Measurements from ENCODE around the gene CETN2. TPM values are rescaled to one million over a fixed set of nuclear protein-coding genes. Genes with fewer than 3 reads are reported as not detected.
"Not testable (repeated sequence)": the region's sequence is repeated elsewhere in the genome, so short reads cannot be mapped to it uniquely, and the experiment has no call there.

Gene CETN2
- total RNA-seq, 1 donor from 2014 or later, result 81.1 TPM

DNA sequence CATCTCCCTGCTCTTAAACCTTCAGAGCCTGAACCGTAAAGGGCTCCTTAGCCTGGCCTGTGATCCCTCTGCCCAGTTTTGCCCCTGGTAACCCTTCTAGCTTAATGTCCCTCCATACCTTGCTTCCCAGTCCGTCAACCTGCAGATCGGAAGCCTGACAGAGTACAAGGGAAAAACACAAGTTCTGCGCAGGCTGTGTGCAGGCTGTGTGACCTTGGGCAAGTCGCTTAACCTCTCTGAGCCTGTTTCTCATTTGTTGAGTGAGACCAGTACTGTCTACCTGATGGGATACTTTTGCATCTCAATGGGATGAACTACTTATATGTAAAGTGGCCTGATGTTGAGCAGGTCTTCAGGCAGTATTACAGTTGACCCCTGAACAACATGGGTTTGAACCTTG is 2.0 kb upstream of the CETN2 start:
- DNase-seq (ENCODE audit: low read depth), result no peak

DNA sequence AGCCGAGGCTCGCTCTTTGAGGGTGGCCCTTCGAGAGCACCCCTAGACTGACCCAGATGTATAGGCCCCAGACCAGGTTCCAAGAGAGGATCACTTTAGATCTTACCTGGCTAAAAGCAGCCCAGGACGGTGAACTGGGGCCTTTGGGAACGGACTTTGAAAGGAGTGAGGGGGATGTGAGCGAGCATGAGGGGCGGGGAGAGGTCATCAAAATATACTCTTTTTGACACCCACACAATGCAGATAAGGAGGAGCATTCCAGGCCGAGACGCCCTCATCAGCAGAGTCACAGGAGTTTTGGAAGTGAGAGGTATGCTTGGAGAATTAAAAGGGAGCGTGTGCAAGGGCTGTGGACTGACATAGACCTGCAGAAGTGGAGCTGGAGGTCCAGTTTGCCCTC is 834 bp upstream of the CETN2 start:
- DNase-seq (ENCODE audit: low read depth), result no peak

DNA sequence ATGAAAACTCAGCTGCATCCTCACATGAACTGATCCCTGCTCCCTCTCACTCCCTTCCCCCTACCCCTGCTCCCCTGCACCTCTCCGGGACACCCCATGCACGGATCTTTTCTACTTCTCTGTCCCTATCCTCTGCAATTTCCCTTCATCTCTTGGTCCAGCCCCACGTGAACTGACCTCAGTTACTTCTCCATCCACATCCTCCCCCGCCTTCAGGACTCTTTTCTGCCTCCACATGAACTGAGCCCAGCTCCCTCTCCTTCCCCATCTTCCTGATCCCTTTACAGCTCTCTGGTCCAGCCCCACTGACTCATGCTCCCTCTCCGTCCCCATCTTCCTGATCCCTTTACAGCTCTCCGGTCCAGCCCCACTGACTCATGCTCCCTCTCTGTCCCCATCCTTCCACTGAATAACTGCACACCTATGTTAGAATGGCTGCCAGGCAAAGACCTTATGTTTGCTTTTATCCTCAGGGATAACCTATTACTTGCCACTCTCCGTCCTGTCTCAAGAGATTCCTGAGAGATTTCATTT is 5.6 kb downstream of the CETN2 start:
- DNase-seq (ENCODE audit: low read depth), result no peak

DNA sequence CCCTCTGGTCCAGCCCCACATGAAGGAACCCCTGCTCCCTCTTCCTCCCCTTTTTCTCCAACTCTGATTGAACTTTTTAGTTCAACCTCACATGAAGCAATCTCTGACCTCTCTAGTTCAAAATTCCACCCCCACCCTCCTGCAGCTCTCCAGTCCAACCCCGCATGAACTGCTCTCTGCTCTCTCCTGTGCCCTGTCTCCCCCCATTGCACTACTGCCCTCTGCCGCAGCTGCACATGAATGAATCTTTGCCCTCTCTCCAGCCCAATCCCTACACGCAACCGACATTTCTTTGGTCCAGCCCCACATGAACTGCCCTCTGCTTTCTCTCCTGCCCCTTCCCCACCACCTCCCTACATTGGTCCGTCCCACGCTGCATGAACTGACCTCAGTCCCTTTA is 6.9 kb downstream of the CETN2 start:
- no peak for DNase-seq (ENCODE audit: low read depth)

DNA sequence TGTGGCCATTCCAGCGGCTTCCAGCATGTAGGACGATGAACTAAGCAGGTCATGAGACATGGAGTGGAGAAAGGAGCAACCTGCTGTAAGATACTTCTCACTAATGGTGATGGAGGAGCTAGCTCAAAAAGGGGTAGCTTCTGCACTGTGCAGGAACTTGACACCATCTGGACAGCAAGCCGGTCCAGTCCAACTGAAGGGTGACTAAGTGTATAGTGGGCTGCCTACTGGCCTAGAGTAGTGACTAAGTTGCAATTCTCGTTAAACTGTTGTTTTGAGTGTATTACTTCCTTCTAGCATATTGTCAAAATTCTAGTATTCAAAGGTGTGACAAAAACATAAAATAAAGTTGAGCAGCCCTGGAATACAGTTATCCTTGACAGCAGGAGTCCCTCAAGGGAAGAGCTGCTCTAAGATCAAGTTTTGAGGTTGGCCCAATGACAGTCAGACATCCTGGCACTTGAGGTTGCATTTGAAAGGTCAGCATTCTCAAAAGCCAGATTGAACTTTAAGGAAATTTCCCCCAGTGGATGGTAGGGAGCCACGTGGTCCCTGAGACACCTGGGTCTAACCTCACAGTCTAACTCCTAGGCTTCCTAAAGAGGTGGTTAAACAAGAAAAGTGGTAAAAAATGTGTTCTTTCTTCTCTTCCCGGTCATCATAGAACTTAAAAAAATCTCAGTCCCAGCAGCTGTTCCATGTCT is 8.0 kb downstream of the CETN2 start:
- DNase-seq (ENCODE audit: low read depth), result no peak

DNA sequence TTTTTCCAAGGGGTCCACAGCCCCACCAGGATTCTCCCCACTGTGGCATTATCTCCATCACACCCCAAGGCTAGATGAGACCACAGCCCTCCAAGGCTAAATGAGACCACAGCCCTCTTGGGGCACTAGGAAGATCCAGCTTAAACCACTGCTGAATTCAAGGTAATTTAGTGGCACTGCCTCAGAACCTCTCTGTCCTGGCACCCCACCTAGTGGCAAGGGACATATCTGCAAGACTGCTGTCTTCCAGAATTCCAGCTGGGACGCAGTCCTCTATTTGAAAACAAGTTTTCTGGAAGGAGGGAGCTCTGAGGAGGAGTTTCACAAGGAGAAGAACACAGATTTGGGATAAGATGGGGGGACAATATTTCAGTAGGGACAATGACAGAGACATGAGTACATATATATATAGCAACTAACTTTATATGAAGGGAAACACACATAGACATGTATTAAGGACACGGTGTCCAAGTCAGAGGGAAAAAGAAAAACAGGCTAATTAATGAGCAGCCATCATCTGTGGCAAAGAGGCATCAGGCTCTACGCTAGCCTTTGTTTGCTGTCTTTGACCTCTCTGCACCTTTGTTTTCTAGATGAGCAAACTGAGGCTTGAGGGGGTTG is 9.3 kb downstream of the CETN2 start:
- peak; percentile 29 for DNase-seq (ENCODE audit: low read depth)

DNA sequence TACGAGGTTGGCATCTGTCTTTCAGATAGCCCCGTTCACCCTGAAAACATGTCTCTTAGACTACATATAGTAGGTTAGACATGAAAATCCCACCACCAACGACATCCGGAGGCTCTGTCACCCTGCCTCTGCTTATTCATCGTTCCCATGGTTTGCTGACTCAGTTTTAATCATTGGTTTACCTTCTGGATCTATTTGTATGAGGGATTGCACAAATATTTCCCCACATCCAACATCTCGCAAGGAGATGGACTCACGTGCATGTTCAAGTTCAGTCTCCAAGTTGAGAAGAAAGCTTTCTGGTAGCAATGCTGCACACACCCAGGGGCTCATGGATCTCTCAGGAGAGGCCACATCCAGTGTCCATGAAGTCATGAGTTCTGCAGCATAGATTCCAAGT is 10.8 kb downstream of the CETN2 start:
- no peak for DNase-seq (ENCODE audit: low read depth)

DNA sequence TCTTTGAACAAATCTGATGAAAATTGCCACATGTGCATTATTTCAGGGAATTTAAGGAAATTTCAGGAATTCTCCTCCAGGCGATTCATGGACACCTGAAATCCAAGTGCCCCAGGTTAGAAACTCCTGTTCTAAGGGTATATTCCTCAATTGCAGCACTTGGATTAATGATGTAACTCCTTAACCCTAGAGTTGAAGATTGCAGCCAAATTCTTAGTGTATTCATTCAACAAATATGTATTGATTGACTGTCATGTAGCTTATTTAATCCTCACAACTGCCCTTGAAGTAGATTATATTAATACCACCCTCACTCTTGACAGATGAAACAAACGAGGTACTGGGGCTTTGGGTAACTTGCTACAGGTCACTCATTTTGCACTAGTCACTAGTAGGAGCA is 11.3 kb downstream of the CETN2 start:
- DNase-seq (ENCODE audit: low read depth), result no peak

DNA sequence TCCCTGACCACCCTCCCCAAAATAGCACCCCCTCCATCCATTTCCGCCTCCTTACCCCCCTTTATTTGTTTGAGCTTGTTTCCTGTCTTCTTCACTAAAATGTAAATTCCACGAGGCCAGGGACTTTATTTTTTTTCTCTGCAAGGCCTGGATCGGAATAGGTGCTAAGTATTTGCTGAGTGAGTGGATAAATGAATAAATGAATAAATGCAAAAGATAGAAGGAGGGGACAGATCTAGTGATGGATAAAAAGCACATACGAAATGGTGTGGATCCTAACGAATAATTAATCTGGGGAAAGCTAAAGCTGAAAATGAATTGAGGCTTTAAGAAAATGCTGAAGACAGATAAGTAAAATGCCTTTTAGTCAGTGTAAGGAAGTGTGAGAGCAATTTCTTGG is 12.2 kb downstream of the CETN2 start:
- DNase-seq (ENCODE audit: low read depth), result no peak

DNA sequence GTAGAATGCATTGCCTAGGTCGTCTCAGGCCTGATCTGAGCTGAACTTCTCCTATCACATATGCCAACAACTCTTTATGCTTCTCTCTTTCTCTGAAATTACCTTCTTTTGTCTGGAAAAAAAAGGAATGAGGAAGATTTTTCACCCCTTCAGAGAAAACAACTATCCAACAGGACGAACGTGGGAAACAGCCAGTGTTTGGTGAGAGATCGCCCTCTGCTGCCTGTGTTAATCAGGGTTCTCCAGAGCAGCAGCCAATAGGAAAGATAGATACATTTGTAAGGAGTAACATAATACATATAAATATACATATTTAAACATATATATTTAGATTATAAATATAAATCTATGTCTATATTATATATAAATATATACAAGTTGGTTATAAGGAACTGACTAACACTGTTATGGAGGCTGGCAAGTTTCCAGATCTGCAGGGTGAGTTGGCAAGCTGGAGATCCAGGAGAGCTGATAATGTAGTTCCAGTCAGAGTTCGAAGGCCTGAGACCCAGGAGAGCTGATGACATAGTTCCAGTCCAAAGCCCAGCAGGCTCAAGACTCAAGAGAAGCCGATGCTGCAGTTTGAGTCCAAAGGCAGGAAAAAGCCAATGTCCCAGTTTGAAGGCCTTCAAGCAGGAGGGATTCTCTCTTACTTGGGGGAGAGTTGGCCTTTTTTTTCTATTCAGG is 13.3 kb downstream of the CETN2 start:
- DNase-seq (ENCODE audit: low read depth), result peak; percentile 20

DNA sequence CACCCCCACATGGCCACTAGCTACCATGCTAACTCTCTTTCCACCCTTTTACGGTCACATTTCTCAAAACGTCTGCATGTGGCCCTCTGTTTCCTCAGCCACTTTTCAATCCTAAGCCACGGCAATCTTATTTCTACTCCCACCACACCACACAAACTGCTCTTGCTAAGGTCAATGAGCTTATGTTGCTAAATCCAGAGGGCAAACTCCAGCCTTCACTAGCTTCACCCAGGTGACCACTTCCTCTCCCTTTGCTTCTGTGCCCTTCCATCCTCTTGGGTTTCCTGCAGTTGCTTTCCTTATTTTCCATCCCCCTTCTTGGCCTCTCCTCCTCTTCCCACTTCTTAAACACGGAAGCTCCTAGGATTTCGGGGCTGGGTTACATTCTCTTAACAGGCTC is 16.5 kb downstream of the CETN2 start:
- DNase-seq (ENCODE audit: low read depth), result no peak

DNA sequence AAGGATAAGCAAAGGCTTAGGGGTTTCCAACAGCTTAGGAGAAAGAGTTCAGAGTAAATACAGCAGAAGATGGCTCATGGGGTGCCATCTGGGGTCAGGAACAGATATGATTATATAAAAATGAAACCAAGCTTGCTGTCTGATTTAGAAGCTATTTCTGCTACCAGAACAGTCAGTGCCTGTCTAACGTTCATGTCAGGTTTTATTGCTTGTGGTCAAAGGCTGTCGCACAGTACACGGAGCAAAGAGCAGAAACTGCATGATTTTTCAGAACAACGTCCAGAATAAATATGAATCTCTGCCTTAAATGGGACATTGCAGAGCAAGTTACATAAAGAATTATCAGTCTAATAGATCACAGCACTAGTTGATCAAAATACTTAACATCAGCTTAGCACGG is 17.4 kb downstream of the CETN2 start:
- DNase-seq (ENCODE audit: low read depth), result no peak

DNA sequence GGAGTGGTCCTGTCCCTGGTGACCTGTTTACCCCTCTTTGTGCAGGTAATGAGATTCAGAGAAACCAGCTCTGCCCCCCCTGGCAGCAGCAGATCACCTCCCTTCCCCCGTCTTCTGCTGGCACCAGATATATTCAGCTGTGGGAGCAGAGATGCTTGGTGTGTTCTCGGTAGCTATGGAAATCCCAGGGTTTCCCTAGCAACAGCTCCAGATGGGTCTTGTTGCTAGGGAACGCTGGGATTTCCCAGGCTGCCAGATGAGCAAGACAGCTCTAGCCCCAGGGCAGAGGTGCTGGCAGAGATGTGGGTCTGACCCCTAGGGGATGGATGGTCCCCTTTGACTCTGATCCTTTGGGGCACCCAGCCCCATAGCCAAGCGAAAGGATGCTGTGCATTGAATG is 20.2 kb downstream of the CETN2 start:
- no peak for DNase-seq (ENCODE audit: low read depth)

DNA sequence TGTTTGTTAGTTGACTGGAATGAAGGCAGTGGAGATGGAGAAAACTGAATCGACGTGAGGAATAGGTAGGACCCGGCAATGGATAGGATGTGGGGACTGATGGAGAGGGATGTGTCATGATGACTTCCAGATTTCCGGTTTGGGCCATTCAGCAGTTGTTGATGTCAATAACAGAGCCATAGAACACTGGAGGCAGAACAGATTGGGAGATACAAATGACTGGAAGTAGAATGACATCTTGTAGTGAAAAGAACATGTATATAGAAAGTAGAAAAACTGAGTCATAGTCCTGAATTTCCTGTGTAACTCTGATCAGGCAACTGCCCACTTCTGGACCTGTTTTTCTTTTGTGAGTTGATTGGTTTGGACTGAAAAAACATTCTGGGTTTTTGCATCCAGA is 24.5 kb downstream of the CETN2 start:
- DNase-seq (ENCODE audit: low read depth), result no peak

DNA sequence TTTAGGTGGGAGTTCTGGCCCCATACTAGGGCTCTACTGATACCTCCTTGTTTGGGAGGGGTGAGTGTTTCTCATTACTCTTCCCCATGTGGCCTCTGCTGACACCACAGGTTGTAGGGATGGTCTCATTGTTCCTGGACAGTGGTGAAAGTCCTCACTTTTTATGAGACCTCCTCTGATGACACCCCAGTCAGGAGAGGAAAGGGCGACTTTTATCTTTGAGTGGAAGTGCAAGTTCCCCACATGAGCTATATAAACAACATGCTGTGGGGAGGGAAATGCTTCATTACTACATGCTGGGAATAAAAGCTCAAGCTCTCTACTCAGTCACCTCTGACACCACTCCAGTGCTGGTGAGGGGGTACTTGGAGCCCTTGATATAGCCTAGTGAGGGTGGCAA is 31.6 kb downstream of the CETN2 start:
- no peak for DNase-seq (ENCODE audit: low read depth)

DNA sequence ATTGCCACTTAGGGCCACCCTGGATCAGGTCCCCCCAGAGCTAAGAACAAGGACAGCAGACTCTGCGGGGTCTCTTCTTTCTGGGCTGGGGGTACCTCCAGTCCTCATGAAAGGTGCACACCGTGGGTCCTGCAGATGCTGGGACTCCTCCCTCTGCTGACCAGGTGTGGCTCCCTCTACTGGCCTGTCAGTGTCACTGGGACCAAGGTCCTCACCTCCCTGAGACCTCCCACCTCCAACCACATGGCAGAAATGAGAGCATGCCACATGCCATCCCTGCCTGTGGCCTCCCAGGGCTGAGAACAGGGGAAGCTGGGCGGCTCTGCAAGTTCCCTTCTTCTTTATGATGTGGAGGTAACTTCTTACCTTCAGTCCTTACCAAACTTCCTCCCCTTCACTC is 43.5 kb downstream of the CETN2 start:
- not testable (repeated sequence) for DNase-seq (ENCODE audit: low read depth)

Other genes with a start within 250 kb of the CETN2 start
- 0.60 TPM in 1 of 2 replicates, not detected in the other for gene GABRQ, start 192.9 kb downstream of the CETN2 start, total RNA-seq
- not detected in 2 replicates for gene MAGEA3, start 132.0 kb downstream of the CETN2 start, total RNA-seq
- not detected in 2 replicates for gene CSAG2, start 121.5 kb downstream of the CETN2 start, total RNA-seq
- gene MAGEA2B, start 116.1 kb downstream of the CETN2 start, total RNA-seq, result not detected in 2 replicates
- gene CSAG1, start 97.0 kb downstream of the CETN2 start, total RNA-seq, result not detected in 2 replicates
- not detected in 2 replicates for gene MAGEA12, start 97.0 kb downstream of the CETN2 start, total RNA-seq
- gene MAGEA2, start 76.9 kb downstream of the CETN2 start, total RNA-seq, result not detected in 2 replicates
- gene CSAG3, start 71.5 kb downstream of the CETN2 start, total RNA-seq, result not detected in 2 replicates
- gene MAGEA6, start 61.1 kb downstream of the CETN2 start, total RNA-seq, result not detected in 2 replicates
- gene NSDHL, start 306 bp upstream of the CETN2 start, total RNA-seq, result 15.6 and 24.1 TPM in 2 replicates
- 45.3 and 63.4 TPM in 2 replicates for gene ZNF185, start 67.3 kb upstream of the CETN2 start, total RNA-seq
- gene PNMA5, start 163.4 kb upstream of the CETN2 start, total RNA-seq, result not detected in 2 replicates
- gene PNMA3, start 225.7 kb upstream of the CETN2 start, total RNA-seq, result 0.35 TPM in 1 of 2 replicates, not detected in the other
- 1.0 and 1.5 TPM in 2 replicates for gene PNMA6A, start 241.7 kb upstream of the CETN2 start, total RNA-seq